Measurements from ENCODE around the gene GLCE. TPM values are rescaled to one million over a fixed set of nuclear protein-coding genes. Genes with fewer than 3 reads are reported as not detected.

Gene GLCE
- total RNA-seq, 2 experiments from 2014 or later, result 3.8 to 4.0 TPM

DNA sequence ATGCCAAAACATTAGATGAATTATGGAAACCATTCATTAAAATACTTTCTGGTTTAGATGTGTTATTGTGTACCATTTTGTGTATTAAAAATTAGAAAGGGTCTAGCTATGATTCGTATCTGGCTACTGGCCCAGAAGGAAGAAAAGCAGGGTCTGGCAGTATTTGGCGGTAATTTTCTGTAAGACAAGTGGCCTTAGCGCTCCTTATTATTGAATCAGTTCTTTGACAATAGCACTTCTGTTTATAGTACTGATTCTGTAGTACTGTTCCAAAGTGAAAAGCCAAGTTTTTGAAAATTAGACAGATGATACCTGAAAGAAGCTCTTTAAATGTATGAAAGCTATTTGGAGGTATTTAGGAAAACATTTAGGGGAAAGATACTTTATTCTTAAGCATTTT is 10.2 kb downstream of the GLCE start:
- H3K9me3 Mint-ChIP-seq, result no peaks in the 10 kb centered on the region
- H3K4me1 Mint-ChIP-seq, result no peaks in the 10 kb centered on the region
- H3K27me3 Mint-ChIP-seq, result peaks cover under 1% of the 10 kb centered on the region
- no peaks in the 10 kb centered on the region for H3K36me3 Mint-ChIP-seq (ENCODE audit: low read depth)
- H3K4me3 Mint-ChIP-seq, result no peak overlapping the region
- ChIA-PET CTCF (interaction anchor here (0.7 kb wide), 1 partner anchor 119 kb away, joined by 3 read pairs; no protein-coding TSS in a partner anchor), POLR2A (no interaction called here)
- H3K27ac Mint-ChIP-seq, result no peak overlapping the region
- DNase-seq, result no peak

DNA sequence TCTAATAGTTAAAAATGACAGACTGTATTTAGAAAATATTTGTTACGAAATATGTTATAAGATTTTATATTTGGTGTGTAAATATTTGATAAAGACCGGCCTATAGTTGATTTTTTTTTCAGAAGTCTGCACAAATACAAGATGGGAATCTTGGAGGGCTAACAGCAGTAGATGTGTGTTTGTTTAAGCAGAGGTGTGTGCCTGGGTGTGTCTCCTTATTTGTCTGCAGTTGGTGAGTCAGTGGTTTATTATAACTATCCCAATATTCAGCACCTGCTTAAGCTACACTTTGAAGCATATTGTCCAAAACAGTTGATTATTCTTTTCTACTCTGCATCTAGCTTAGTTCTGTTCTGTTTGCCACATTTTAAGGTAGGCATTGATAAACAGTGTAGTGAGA is 12.4 kb downstream of the GLCE start:
- no peaks in the 10 kb centered on the region for H3K4me1 Mint-ChIP-seq
- H3K36me3 Mint-ChIP-seq (ENCODE audit: low read depth), result no peaks in the 10 kb centered on the region
- DNase-seq, result no peak
- no peaks in the 10 kb centered on the region for H3K9me3 Mint-ChIP-seq
- no peak overlapping the region for H3K4me3 Mint-ChIP-seq
- no peak overlapping the region for H3K27ac Mint-ChIP-seq
- ChIA-PET POLR2A (no interaction called here), CTCF (no interaction called here)
- no peaks in the 10 kb centered on the region for H3K27me3 Mint-ChIP-seq

DNA sequence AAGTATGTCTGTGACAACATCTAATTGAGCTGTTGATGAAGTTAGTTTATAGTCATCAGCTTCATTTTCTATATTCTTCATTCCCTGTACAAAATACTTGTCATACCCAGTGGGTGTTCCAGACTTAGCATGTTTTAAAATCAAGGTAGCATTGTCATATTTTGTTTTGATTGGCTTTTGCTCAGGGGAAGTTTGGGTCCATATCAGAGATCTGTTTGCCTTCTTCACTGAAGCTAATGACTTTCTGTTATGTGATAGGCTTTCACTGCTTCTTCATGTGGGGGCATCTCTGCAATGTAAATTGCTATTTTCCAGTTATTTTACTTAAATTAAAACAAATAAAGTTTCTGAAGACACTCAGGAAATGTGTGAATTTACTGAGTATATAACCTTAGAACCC is 15.1 kb downstream of the GLCE start:
- POLR2A ChIA-PET, result no interaction called here
- Mint-ChIP-seq H3K27ac (no peak overlapping the region), H3K27me3 (no peaks in the 10 kb centered on the region), H3K4me1 (no peaks in the 10 kb centered on the region), H3K4me3 (no peak overlapping the region), H3K36me3 (ENCODE audit: low read depth) (no peaks in the 10 kb centered on the region), H3K9me3 (no peaks in the 10 kb centered on the region)
- CTCF ChIA-PET, result no interaction called here
- no peak for DNase-seq

DNA sequence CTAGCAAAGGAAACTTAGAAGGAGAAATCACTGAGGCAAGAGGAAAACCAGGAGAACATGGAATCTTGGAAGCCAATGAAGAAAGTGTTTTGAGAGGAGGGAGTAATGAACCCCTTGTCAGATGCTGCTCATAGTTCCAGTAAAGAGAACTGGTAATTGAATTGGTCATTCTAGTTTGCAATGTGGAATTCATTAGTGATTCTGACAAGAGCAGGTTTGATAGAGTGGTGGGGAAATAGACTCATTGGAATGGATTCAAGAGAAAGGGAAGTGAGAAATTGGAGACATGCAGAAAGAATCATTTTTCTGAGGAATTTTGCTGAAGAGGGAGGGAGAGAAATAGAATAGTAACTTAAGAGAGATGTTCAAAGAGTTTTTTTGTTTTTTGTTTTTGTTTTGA is 21.0 kb downstream of the GLCE start:
- DNase-seq, result no peak
- Mint-ChIP-seq H3K4me1 (no peaks in the 10 kb centered on the region), H3K9me3 (no peaks in the 10 kb centered on the region), H3K27ac (no peak overlapping the region), H3K27me3 (no peaks in the 10 kb centered on the region), H3K4me3 (no peak overlapping the region), H3K36me3 (ENCODE audit: low read depth) (no peaks in the 10 kb centered on the region)
- ChIA-PET CTCF (no interaction called here), POLR2A (no interaction called here)

DNA sequence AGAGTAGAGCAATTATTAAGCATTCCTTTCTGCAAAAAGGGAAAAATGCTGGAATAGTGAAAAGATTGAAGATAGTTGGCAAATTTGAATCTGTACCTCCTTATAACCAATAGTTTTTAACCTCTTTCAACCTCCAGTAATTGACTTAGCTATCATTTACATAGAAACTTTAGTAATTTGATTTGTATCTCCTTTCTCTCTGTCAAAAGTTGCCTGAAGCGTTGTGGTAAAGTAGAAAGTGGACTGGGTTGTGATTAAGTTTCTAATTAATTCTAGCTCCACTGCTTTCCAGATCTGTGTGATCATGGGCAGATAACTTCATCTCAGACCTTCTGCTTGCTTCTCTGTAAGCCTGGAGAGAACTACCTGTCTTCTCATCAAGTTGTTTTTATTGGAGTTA is 24.8 kb downstream of the GLCE start:
- no peak overlapping the region for H3K27ac Mint-ChIP-seq
- CTCF ChIA-PET, result interaction anchor here (1.2 kb wide), 1 partner anchor 209 kb away, joined by 3 read pairs; no protein-coding TSS in a partner anchor
- H3K27me3 Mint-ChIP-seq, result no peaks in the 10 kb centered on the region
- H3K9me3 Mint-ChIP-seq, result no peaks in the 10 kb centered on the region
- no peak for DNase-seq
- H3K4me1 Mint-ChIP-seq, result no peaks in the 10 kb centered on the region
- H3K4me3 Mint-ChIP-seq, result no peak overlapping the region
- POLR2A ChIA-PET, result no interaction called here
- H3K36me3 Mint-ChIP-seq (ENCODE audit: low read depth), result no peaks in the 10 kb centered on the region

DNA sequence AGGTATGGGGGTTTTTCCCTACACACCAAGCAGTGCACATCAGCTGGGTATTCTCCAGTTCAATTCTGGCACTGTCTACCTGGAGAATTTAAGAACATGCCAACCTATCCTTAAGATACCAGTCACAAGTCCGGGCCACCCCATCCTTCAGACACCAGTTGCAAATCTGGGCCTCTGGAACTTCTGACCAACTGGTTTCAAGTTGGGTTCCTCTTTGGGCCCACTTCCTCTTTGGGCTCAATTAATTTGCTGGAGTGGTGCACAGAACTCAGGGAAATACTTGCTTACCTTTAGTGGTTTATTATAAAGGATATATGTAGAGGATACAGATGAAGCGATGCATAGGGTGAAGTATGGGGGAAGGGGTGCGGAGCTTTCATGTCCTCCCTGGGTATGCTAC is 25.3 kb downstream of the GLCE start:
- H3K36me3 Mint-ChIP-seq (ENCODE audit: low read depth), result no peaks in the 10 kb centered on the region
- POLR2A ChIA-PET, result no interaction called here

DNA sequence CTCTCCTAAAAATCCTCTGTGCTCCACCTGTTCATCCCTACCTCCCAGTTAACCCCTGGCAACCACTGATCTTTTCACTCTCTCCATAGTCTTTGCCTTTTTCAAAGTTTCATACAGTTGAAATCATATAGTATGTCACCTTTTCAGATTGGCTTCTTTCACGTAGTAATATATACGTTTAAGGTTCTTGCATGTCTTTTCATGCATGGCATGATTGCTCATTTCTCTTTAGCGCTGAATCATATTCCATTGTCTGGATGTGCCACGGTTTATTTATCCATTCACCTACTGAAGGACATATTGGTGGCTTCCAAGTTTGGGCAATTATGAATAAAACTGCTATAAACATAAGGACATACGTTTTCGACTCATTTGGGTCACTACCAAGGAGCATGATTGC is 28.7 kb downstream of the GLCE start:
- no peak overlapping the region for H3K4me3 Mint-ChIP-seq
- no peak for DNase-seq
- H3K27me3 Mint-ChIP-seq, result no peaks in the 10 kb centered on the region
- peaks cover 2% of the 10 kb centered on the region for H3K9me3 Mint-ChIP-seq
- ChIA-PET CTCF (no interaction called here), POLR2A (no interaction called here)
- H3K4me1 Mint-ChIP-seq, result no peaks in the 10 kb centered on the region
- H3K27ac Mint-ChIP-seq, result no peak overlapping the region
- peaks cover 2% of the 10 kb centered on the region for H3K36me3 Mint-ChIP-seq (ENCODE audit: low read depth)

More for the DNA sequence above, 25.3 kb downstream of the GLCE start:
- no peaks in the 10 kb centered on the region for H3K27me3 Mint-ChIP-seq
- no peak overlapping the region for H3K27ac Mint-ChIP-seq
- peaks cover under 1% of the 10 kb centered on the region for H3K9me3 Mint-ChIP-seq
- no peak overlapping the region for H3K4me3 Mint-ChIP-seq
- CTCF ChIA-PET, result no interaction called here
- DNase-seq, result no peak
- H3K4me1 Mint-ChIP-seq, result no peaks in the 10 kb centered on the region

DNA sequence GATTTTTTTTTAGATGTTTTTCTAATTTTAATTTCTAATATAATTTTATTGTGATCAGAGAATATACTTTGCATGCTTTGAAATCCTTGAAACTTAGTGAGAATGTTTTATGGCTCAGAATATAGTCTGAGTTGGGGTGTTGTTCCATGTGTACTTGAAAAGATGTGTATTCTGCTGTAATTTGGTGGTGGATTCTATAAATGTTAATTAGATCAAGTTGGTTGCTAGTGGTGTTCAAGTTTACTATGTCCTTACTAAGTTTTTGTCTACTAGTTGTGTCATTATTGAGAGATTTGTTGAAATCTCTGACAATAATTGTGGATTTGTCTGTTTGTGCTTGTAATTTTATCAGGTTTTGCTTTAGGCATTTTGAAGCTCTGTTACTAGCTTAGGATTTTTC is 29.7 kb downstream of the GLCE start:
- H3K4me1 Mint-ChIP-seq, result no peaks in the 10 kb centered on the region
- no peak for DNase-seq
- peaks cover 2% of the 10 kb centered on the region for H3K36me3 Mint-ChIP-seq (ENCODE audit: low read depth)
- H3K4me3 Mint-ChIP-seq, result no peak overlapping the region
- H3K27me3 Mint-ChIP-seq, result no peaks in the 10 kb centered on the region
- ChIA-PET CTCF (no interaction called here), POLR2A (no interaction called here)
- no peak overlapping the region for H3K27ac Mint-ChIP-seq
- H3K9me3 Mint-ChIP-seq, result peaks cover 2% of the 10 kb centered on the region

DNA sequence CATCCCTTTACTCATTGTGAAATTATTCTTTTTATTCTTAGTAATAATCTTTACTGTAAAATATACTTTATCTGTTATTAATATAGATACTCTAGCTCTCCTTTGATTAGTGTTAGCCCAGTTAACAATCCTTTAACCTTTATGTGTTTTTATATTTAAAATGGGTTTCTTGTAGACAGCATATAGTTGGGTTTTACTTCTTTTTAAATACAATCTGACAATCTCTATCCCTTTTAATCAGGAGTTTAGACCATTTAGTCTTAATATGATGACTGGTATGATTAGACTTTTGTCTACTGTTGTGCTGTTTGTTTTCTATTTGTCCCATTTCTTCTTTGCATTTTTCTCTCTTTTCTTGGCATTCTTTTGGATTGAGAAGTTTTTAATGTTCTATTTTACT is 30.1 kb downstream of the GLCE start:
- no peaks in the 10 kb centered on the region for H3K4me1 Mint-ChIP-seq

DNA sequence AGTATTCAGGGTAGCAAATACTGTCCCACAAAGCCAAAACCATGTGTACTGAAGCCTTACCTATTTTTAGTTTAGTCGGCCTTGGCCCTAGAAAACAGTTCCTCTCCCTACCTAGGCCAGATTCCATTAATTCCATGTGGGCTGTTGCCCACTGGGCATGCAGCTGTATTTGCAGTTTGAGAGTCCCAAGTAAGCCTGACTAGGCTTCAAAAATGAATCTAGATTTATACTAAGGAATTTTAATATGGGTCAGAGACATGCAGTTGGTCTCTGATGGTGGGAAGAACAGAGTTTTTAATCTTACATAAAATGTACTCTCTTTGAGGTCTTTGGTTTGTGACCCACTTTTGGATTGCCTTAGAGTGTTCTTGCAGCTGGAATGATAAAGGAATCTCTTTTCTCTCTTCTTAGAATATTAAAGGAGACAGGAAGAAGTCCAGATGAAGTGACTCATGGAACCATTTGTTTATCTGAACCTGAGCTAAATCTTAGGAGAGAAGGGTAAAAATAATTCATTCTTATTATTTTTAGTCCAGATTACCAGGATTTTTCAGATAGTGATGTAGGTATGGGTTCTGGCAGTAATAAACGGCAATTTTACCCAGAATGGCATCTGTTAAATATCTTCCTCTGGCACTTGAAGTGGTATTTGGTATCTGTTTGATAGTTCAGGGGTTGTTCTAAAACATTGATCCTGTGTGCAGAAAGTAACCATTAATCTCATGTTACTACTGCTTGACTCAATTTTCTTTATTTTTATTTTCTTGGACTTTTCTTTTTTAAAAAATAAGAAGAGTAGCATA is 33.8 kb downstream of the GLCE start:
- Mint-ChIP-seq H3K9me3 (peaks cover 2% of the 10 kb centered on the region), H3K36me3 (ENCODE audit: low read depth) (peaks cover 2% of the 10 kb centered on the region), H3K4me1 (no peaks in the 10 kb centered on the region), H3K27ac (no peak overlapping the region), H3K27me3 (no peaks in the 10 kb centered on the region), H3K4me3 (no peak overlapping the region)
- DNase-seq, result no peak
- ChIA-PET POLR2A (interaction anchor here (1.1 kb wide), 1 partner anchor 12 kb away, joined by 3 read pairs; no protein-coding TSS in a partner anchor), CTCF (no interaction called here)

More for the DNA sequence above, 30.1 kb downstream of the GLCE start:
- no peaks in the 10 kb centered on the region for H3K27me3 Mint-ChIP-seq
- peaks cover 2% of the 10 kb centered on the region for H3K9me3 Mint-ChIP-seq
- no peak overlapping the region for H3K4me3 Mint-ChIP-seq
- H3K27ac Mint-ChIP-seq, result no peak overlapping the region
- CTCF ChIA-PET, result no interaction called here
- H3K36me3 Mint-ChIP-seq (ENCODE audit: low read depth), result peaks cover 2% of the 10 kb centered on the region
- DNase-seq, result no peak
- POLR2A ChIA-PET, result no interaction called here

DNA sequence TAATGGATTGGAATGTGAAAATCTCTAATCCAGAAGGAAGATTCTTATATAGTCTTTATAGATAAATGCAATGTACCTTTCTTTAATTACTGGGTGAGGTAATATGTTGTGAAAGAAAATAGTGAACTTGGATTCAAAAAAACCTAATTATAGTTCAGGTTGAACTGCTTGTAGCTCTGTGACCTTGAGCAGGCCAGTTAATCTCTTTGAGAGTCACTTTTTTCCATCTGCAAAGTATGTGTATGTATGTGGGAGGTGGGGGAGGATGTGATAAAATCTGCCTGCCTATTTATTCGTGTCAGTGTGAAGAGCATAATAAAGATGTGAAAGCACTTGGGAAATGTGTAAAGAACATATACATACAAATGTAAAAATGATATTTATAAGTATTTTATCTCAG is 34.4 kb downstream of the GLCE start:
- Mint-ChIP-seq H3K36me3 (ENCODE audit: low read depth) (peaks cover 2% of the 10 kb centered on the region), H3K4me1 (no peaks in the 10 kb centered on the region), H3K9me3 (peaks cover 2% of the 10 kb centered on the region), H3K27ac (no peak overlapping the region), H3K27me3 (no peaks in the 10 kb centered on the region), H3K4me3 (no peak overlapping the region)
- ChIA-PET POLR2A (interaction anchor here (1.1 kb wide), 1 partner anchor 12 kb away, joined by 3 read pairs; no protein-coding TSS in a partner anchor), CTCF (no interaction called here)
- no peak for DNase-seq

DNA sequence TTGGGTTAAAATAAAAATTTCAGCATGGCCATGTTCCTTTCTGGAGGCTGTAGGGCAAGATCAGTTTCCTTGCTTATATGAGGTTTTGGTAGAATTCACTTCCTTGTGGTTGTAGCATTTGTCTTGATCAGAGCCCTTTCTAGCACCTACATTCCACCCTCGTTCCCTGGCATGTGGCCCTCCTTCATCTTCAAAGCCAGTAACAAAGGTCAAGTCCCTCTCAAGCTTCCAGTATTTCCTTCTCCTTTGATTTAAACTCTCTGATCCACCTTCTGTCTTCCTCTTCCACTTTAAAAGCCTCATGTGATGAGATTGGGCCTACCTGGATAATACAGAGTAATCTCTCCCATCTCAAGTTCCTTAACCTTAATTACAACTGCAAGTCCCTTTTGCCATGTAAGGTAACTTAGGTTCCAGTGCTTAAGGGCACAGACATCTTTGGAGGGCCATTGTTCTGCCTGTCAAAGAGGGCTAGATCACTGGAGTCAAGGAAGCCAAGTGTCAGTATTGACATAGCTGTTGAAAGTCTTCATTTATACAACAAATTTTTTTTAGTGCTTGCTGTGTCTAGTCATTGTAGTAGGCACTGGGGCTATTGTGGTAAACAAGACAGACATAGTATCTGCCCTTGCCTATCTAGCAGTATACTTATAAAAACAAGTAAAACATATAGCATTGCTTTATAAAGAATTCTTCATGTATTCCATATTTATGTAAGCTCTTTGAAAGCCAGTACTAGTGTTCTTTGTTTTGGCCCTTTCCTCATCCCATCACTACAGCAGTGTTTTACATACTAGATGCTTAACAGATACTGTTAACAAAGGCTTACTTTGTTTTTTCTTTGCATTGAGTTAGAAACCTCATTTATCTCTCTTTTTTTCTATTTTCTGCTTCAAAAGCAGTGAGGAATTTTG is 40.7 kb downstream of the GLCE start:
- H3K4me1 Mint-ChIP-seq, result no peaks in the 10 kb centered on the region
- H3K27me3 Mint-ChIP-seq, result no peaks in the 10 kb centered on the region
- no peaks in the 10 kb centered on the region for H3K9me3 Mint-ChIP-seq
- CTCF ChIA-PET, result no interaction called here
- no peak overlapping the region for H3K4me3 Mint-ChIP-seq
- POLR2A ChIA-PET, result no interaction called here
- H3K27ac Mint-ChIP-seq, result no peak overlapping the region
- DNase-seq, result no peak
- no peaks in the 10 kb centered on the region for H3K36me3 Mint-ChIP-seq (ENCODE audit: low read depth)

DNA sequence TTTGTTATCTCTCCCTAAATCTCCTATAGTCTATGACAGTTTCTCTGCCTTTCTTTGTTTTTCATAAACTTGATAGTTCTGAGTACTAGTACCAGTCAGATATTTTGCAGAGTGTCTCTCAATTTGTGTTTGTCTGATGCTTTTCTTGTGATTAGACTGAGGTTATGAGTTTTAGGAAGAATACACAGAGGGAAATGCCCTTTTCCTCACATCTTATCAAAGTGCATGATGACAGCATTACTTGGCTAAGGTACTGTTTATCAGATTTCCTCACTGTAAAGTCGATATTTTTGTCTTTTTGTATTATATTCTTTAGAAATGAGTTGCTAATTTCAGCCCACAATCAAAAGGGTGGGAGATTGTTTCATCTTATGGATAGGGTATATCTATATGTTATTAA is 45.6 kb downstream of the GLCE start:
- H3K27ac Mint-ChIP-seq, result no peak overlapping the region
- H3K4me1 Mint-ChIP-seq, result peaks cover 3% of the 10 kb centered on the region
- no peaks in the 10 kb centered on the region for H3K9me3 Mint-ChIP-seq
- H3K36me3 Mint-ChIP-seq (ENCODE audit: low read depth), result no peaks in the 10 kb centered on the region
- no peaks in the 10 kb centered on the region for H3K27me3 Mint-ChIP-seq
- no peak for DNase-seq
- ChIA-PET POLR2A (no interaction called here), CTCF (interaction anchor here (0.8 kb wide), 1 partner anchor 79 kb away, joined by 3 read pairs; no protein-coding TSS in a partner anchor)
- H3K4me3 Mint-ChIP-seq, result no peak overlapping the region

All from activated CD4-positive, alpha-beta memory T cell treated with anti-CD3 and anti-CD28 coated beads, Interleukin-2, amount 10 ng/mL, durations not matched to agents 7 days and 5 days (primary cell).